ENCODE data around the gene DNAH10. TPM values are rescaled to one million over a fixed set of nuclear protein-coding genes. Genes with fewer than 3 reads are reported as not detected.

DNAH10 gene
- total and polyA plus RNA-seq, 10 of the 15 experiments (the other 5 are each of a cell fraction or from before 2014, with no cell fraction given): 0.01 to 0.32 (median 0.06) TPM

DNA sequence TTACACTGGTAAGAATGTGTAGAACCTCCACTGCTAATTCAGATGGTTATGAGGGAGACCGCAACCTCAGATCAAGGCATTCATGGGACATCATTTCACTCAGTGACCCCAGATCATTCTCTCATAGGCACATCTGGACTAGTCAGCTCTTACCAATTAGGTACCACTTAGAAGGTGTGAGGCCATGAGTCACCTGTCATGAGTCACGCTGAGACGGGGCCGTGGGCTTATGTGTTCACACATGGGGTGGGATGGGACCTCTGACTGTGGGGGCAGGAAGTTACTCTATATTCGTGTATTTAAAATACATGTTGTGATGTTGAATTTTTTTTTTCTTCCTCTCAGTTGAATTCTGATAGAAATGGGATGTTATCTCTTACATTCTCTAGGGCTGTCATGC lies 154.6 kb downstream of the DNAH10 start (continued):
- no peak for TF ChIP-seq SREBF1 (IDR thresholded peaks at IDR 0.05; ENCODE audit: low read length)

DNA sequence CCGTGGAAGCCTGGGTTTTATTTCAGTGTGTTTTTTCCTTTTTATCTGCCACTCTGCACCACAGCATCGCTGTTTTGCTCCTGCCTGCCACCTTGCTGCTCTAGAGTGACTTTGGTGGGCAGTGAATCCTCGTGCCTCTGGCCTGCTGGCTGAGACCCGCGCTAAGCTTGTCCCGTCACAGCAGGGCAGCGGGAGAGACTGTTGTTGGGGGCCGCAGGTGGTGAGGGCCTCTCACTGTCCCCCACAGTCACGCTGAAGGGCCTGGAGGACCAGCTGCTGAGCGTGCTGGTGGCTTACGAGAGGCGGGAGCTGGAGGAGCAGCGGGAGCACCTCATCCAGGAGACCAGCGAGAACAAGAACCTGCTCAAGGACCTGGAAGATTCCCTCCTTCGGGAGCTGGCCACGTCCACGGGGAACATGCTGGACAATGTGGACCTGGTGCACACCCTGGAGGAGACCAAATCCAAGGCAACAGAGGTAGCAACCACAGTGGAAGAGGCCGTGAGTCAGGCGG lies 155.3 kb downstream of the DNAH10 start:
- 46% methylated on average over 18 of the region's 19 CpGs for WGBS (ENCODE audit: insufficient coverage, insufficient replicate concordance, low lambda C conversion rate, missing lambda C conversion rate)
- ChIA-PET RAD21 (ENCODE audit: unreplicated experiment) (no interaction called here), POLR2A (no interaction called here), SMC1A (ENCODE audit: uncharacterized antibody, unreplicated experiment) (no interaction called here), CTCF (no interaction called here)
- H4K20me1 ChIP-seq (ENCODE audit: control insufficient read depth, insufficient read depth): no peaks in the 10 kb centered on the region
- intact Hi-C loops (cut with micrococcal nuclease; ENCODE audit: unreplicated experiment) (no loop called here), in situ Hi-C loops (cut with MboI) (no loop called here)
- no peak overlapping the region for H3K9ac ChIP-seq (ENCODE audit: control insufficient read depth, insufficient read depth, low read length)
- BruUV-seq (replicated peaks): no TSS peak
- DNase-seq (ENCODE audit: low read depth, low spot score): no peak
- no peak overlapping the region for H2AFZ ChIP-seq (ENCODE audit: control insufficient read depth, low read depth, low read length)
- no peaks in the 10 kb centered on the region for H3K9me3 ChIP-seq (replicated peaks; ENCODE audit: control insufficient read depth, insufficient read depth, low read length)
- TF ChIP-seq SPI1 (IDR thresholded peaks at IDR 0.05; ENCODE audit: borderline replicate concordance, insufficient read depth, low read depth, low read length) (no peak), JUND (IDR thresholded peaks at IDR 0.05; ENCODE audit: low read depth, low read length) (no peak)
- TF ChIP-seq, protein P1, sequence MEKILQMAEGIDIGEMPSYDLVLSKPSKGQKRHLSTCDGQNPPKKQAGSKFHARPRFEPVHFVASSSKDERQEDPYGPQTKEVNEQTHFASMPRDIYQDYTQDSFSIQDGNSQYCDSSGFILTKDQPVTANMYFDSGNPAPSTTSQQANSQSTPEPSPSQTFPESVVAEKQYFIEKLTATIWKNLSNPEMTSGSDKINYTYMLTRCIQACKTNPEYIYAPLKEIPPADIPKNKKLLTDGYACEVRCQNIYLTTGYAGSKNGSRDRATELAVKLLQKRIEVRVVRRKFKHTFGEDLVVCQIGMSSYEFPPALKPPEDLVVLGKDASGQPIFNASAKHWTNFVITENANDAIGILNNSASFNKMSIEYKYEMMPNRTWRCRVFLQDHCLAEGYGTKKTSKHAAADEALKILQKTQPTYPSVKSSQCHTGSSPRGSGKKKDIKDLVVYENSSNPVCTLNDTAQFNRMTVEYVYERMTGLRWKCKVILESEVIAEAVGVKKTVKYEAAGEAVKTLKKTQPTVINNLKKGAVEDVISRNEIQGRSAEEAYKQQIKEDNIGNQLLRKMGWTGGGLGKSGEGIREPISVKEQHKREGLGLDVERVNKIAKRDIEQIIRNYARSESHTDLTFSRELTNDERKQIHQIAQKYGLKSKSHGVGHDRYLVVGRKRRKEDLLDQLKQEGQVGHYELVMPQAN (conservative IDR thresholded peaks at IDR 0.05): no peak
- no peak overlapping the region for H3K4me3 ChIP-seq
- H3K79me2 ChIP-seq (ENCODE audit: control insufficient read depth, insufficient read depth, low read length): no peaks in the 10 kb centered on the region
- no peaks in the 10 kb centered on the region; a peak in 1 of 4 replicates for H3K27me3 ChIP-seq (replicated peaks in 1 of 2; ENCODE audit: control insufficient read depth in 2 of 2, insufficient read depth in 2 of 2, low read length in 1 of 2)
- H3K36me3 ChIP-seq (ENCODE audit: control insufficient read depth in 2 of 2, insufficient read depth in 2 of 2, low read length in 1 of 2): no peaks in the 10 kb centered on the region
- H3K4me2 ChIP-seq (ENCODE audit: control insufficient read depth, insufficient read depth): no peak overlapping the region
- H3K27ac ChIP-seq (ENCODE audit: control insufficient read depth, insufficient read depth): no peak overlapping the region
- FAIRE-seq: no peak
- no peaks in the 10 kb centered on the region for H3K4me1 ChIP-seq (ENCODE audit: control insufficient read depth, insufficient read depth, low read length)
- ATAC-seq: no peak
